HepG2 (cell line): ENCODE measurements around the gene STARD8.

Experiments
- EZH2 ChIP-seq: conservative IDR thresholded peaks from 2 replicates; pipeline ENCODE4 v1.6.1; 2012; ENCODE audit warnings: mild to moderate bottlenecking, low read depth, low read length, moderate library complexity
- FOXA1 ChIP-seq, 2 experiments: fragments of 450-650 bp in 1 of 2; sonication (generic) in 1 of 2; formaldehyde crosslinking in 1 of 2; IDR thresholded peaks; 2 replicates each; pipeline versions ENCODE4 v1.4.0 to v1.6.1; 2016 to 2020; ENCODE audit warnings: missing genetic modification reagents in 1 of 2
- KDM1A ChIP-seq: IDR thresholded peaks from 2 replicates; pipeline ENCODE4 v1.6.1; 2016; ENCODE audit warnings: missing compliant biosample characterization
- PHF8 ChIP-seq: sonication (generic); formaldehyde crosslinking; IDR thresholded peaks from 2 replicates; pipeline ENCODE4 v1.5.0; 2020; ENCODE audit warnings: missing genetic modification reagents
- REPIN1 ChIP-seq: sonication (generic); formaldehyde crosslinking; IDR thresholded peaks from 2 replicates; pipeline ENCODE4 v1.8.0; 2022; ENCODE audit warnings: missing genetic modification reagents, low read depth, mild to moderate bottlenecking, borderline replicate concordance
- ZNF777 ChIP-seq: sonication (generic); formaldehyde crosslinking; IDR thresholded peaks from 2 replicates; pipeline ENCODE4 v1.4.0; 2020; ENCODE audit warnings: missing genetic modification reagents
- TF ChIP-seq, protein P1 (sequence below): sonication (generic); formaldehyde crosslinking; IDR thresholded peaks from 2 replicates; pipeline ENCODE4 v1.5.0; 2020; ENCODE audit warnings: mild to moderate bottlenecking, missing genetic modification reagents, moderate library complexity
- TF ChIP-seq, protein P2 (sequence below): sonication (generic); formaldehyde crosslinking; IDR thresholded peaks from 2 replicates; pipeline ENCODE4 v1.4.0; 2020; ENCODE audit warnings: mild to moderate bottlenecking, low read depth, missing genetic modification reagents

DNA sequence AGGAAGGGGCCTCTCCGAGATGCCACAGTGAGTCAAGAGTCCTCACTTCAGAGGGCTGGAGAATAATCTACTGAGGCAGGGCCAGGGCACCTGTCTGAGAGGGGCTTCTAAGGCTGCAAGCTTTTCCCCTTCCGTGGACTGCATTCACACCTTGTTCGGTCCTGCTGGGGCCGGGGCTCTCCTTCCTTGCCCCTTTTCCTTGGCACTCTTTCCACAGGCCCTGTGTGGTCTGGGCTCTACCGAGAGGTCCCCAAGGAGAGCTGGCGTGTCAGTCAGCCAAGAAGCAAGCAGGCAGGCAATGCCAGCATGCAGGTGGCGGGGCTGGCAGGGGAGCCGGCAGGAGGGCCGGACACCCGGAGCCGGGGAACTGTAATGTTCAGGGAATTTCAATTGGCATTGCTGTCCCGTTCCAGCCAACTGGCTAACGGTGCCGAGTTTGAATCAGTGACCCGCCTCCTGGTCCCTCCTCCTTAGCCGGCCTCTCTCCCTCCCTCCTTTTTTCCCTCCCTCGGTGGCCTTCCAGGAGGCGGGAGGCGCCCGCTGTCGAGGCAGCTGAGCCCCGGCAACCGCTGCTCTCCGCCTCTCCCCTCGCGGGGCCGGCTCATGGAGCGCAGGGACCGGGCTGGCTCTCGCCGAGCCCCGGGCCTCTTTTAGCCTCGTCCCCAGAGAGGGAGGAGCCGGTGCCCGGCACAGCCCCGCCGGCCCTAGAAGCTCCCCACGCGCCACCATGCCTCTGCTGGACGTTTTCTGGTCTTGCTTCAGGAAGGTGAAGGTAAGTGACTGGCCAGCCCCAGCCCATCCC, at the start of gene STARD8:
- TF ChIP-seq REPIN1 (CRISPR knock-in tag) (no peak), FOXA1 (IDR thresholded peaks at IDR 0.05) (no peak), FOXA1 (CRISPR knock-in tag; IDR thresholded peaks at IDR 0.05) (no peak), KDM1A (no peak), EZH2 (no peak), ZNF777 (CRISPR knock-in tag) (no peak), PHF8 (CRISPR knock-in tag) (no peak)
- TF ChIP-seq, protein P1, sequence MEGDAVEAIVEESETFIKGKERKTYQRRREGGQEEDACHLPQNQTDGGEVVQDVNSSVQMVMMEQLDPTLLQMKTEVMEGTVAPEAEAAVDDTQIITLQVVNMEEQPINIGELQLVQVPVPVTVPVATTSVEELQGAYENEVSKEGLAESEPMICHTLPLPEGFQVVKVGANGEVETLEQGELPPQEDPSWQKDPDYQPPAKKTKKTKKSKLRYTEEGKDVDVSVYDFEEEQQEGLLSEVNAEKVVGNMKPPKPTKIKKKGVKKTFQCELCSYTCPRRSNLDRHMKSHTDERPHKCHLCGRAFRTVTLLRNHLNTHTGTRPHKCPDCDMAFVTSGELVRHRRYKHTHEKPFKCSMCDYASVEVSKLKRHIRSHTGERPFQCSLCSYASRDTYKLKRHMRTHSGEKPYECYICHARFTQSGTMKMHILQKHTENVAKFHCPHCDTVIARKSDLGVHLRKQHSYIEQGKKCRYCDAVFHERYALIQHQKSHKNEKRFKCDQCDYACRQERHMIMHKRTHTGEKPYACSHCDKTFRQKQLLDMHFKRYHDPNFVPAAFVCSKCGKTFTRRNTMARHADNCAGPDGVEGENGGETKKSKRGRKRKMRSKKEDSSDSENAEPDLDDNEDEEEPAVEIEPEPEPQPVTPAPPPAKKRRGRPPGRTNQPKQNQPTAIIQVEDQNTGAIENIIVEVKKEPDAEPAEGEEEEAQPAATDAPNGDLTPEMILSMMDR = no peak
- TF ChIP-seq, protein P2, sequence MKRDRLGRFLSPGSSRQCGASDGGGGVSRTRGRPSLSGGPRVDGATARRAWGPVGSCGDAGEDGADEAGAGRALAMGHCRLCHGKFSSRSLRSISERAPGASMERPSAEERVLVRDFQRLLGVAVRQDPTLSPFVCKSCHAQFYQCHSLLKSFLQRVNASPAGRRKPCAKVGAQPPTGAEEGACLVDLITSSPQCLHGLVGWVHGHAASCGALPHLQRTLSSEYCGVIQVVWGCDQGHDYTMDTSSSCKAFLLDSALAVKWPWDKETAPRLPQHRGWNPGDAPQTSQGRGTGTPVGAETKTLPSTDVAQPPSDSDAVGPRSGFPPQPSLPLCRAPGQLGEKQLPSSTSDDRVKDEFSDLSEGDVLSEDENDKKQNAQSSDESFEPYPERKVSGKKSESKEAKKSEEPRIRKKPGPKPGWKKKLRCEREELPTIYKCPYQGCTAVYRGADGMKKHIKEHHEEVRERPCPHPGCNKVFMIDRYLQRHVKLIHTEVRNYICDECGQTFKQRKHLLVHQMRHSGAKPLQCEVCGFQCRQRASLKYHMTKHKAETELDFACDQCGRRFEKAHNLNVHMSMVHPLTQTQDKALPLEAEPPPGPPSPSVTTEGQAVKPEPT (CRISPR knock-in tag) = no peak
